Central memory CD8-positive, alpha-beta T cell (primary cell): ENCODE data around the gene RBM39.
A peak's percentile ranks its signal among the peaks of the same experiment; 100 is the strongest.
"Not testable (repeated sequence)": the region's sequence is repeated elsewhere in the genome, so short reads cannot be mapped to it uniquely, and the experiment has no call there.

ENCODE experiments used
- ATAC-seq: fragments of 150-1000 bp; cut with Tn5 transposase; replicated peaks from 2 replicates; pipeline ENCODE4 v1.10.0; 2022; ENCODE audit warnings: mild to moderate bottlenecking, moderate FRiP score, moderate number of reproducible peaks; ENCODE audit not compliant: poor library complexity, severe bottlenecking; ENCODE audit errors: extremely low read depth
- DNase-seq, 2 donors: peaks; one replicate each; pipeline ENCODE4 v3.0.0; 2021; ENCODE audit warnings: low spot score in 2 of 2
- H3K27ac Mint-ChIP-seq: one replicate; pipeline ENCODE4 v1.8.0; 2022; ENCODE audit warnings: low read depth, mild to moderate bottlenecking, moderate library complexity, mixed read lengths
- H3K27me3 Mint-ChIP-seq: one replicate; pipeline ENCODE4 v1.8.0; 2022; ENCODE audit warnings: mixed read lengths
- H3K36me3 Mint-ChIP-seq: one replicate; pipeline ENCODE4 v1.8.0; 2022; ENCODE audit warnings: mild to moderate bottlenecking, moderate library complexity, mixed read lengths; ENCODE audit not compliant: insufficient read depth
- H3K4me1 Mint-ChIP-seq: one replicate; pipeline ENCODE4 v1.8.0; 2022; ENCODE audit warnings: mixed read lengths
- H3K4me3 Mint-ChIP-seq: one replicate; pipeline ENCODE4 v1.8.0; 2022; ENCODE audit warnings: mild to moderate bottlenecking, moderate library complexity, mixed read lengths
- H3K9me3 Mint-ChIP-seq: one replicate; pipeline ENCODE4 v1.8.0; 2022; ENCODE audit warnings: mixed read lengths

RBM39 gene

DNA sequence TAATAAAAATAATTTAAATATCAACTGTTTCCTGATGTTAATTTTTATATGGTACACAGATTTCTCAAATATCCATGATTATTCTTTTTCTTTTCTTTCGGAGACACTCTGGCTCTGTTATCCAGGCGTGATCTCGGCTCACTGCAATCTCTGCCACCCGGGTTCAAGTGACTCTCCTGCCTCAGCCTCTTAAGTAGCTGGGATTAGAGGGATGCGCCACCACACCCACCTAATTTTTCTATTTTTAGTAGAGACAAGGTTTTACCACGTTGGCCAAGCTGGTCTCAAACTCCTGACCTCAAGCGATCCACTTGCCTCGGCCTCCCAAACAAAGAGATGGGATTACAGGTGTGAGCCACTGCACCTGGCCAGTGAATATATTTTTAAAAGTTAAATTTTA is 22.3 kb downstream of the RBM39 start:
- no peak for ATAC-seq
- DNase-seq: no peak
- no peak overlapping the region for H3K27ac Mint-ChIP-seq
- H3K9me3 Mint-ChIP-seq: no peaks in the 10 kb centered on the region
- no peak overlapping the region for H3K4me3 Mint-ChIP-seq
- H3K36me3 Mint-ChIP-seq: peaks cover 97% of the 10 kb centered on the region
- peaks cover 49% of the 10 kb centered on the region for H3K4me1 Mint-ChIP-seq
- H3K27me3 Mint-ChIP-seq: no peaks in the 10 kb centered on the region

- H3K4me3 Mint-ChIP-seq: no peak overlapping the region
- ATAC-seq (no peak), DNase-seq (no peak)
- H3K4me1 Mint-ChIP-seq: peaks cover 46% of the 10 kb centered on the region
- peak overlapping the region; percentile 64 for H3K27ac Mint-ChIP-seq
- no peaks in the 10 kb centered on the region for H3K27me3 Mint-ChIP-seq
- H3K9me3 Mint-ChIP-seq: no peaks in the 10 kb centered on the region
- peaks cover 96% of the 10 kb centered on the region for H3K36me3 Mint-ChIP-seq
Measured at GRCh38 chr20:35718972-35719635, 23.0 kb downstream of the RBM39 start.

GRCh38 chr20:35718321-35718720 is 23.7 kb downstream of the RBM39 start:
- Mint-ChIP-seq H3K4me3 (peak overlapping the region; percentile 9), H3K27ac (peak overlapping the region; percentile 91), H3K36me3 (peaks cover 96% of the 10 kb centered on the region), H3K4me1 (peaks cover 47% of the 10 kb centered on the region)
- not testable (repeated sequence) for DNase-seq, H3K27me3 Mint-ChIP-seq, H3K9me3 Mint-ChIP-seq, ATAC-seq

GRCh38 chr20:35716330-35716729 is 25.7 kb downstream of the RBM39 start:
- H3K27ac Mint-ChIP-seq: no peak overlapping the region
- DNase-seq (no peak), ATAC-seq (no peak)
- H3K36me3 Mint-ChIP-seq: peaks cover 96% of the 10 kb centered on the region
- H3K9me3 Mint-ChIP-seq: no peaks in the 10 kb centered on the region
- H3K27me3 Mint-ChIP-seq: no peaks in the 10 kb centered on the region
- peaks cover 39% of the 10 kb centered on the region for H3K4me1 Mint-ChIP-seq
- H3K4me3 Mint-ChIP-seq: no peak overlapping the region

DNA sequence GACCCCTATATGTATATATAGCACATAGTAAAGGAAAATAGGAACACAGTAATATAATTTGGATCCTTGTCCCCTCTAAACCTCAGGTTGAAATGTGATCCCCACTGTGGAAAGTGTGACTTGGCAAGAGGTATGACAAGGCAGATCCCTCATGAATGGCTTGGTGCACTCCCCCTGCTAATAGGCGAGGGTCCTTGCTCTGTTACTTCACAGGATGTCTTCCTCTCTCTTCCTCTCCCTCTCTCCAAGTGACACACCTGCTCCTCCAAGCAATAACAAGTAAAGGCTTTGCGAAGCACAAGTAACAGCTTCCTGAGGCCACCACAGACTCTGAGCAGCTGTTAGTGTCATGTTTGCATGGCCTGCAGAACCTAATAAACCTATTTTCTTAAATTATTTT is 26.4 kb downstream of the RBM39 start:
- H3K27ac Mint-ChIP-seq: peak overlapping the region; percentile 38
- H3K27me3 Mint-ChIP-seq: no peaks in the 10 kb centered on the region
- no peaks in the 10 kb centered on the region for H3K9me3 Mint-ChIP-seq
- ATAC-seq: no peak
- H3K4me1 Mint-ChIP-seq: peaks cover 43% of the 10 kb centered on the region
- DNase-seq: no peak
- H3K36me3 Mint-ChIP-seq: peaks cover 96% of the 10 kb centered on the region
- H3K4me3 Mint-ChIP-seq: no peak overlapping the region

DNA sequence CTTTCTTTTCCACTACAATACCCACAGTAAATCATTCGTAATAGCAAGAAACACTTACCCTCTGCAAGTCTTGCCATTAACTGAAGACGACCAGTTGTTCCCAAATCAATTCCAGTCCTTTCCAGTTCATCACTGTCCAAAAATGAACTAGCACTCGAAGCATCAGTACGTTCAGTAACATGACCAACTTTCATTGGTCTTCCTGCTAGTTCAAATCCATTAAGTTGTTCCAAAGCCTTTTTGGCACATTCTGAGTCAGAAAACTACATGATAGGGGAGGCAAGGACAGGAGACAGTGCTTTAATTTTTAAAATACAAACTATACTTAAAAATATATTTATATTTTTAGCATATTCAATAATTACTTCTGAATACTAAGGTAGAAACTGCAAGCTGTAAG is 27.9 kb downstream of the RBM39 start:
- Mint-ChIP-seq H3K27ac (peak overlapping the region; percentile 25), H3K9me3 (no peaks in the 10 kb centered on the region), H3K36me3 (peaks cover 94% of the 10 kb centered on the region), H3K4me1 (peaks cover 45% of the 10 kb centered on the region), H3K27me3 (no peaks in the 10 kb centered on the region), H3K4me3 (no peak overlapping the region)
- DNase-seq (no peak), ATAC-seq (no peak)

DNA sequence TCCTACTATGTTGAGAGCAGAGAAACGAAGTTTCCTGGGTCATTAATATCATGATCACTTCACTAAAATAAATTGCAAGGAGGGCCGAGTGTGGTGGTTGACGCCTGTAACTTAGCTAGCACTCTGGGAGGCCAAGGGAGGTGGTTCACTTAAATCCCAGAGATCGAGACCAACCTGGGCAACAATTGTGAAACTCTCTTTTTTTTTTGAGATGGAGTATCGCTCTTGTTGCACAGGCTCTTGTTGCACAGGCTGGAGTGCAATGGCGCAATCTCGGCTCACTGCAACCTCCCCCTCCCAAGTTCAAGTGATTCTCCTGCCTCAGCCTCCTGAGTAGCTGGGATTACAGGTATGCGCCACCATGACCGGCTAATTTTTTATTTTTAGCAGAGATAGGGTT is 28.9 kb downstream of the RBM39 start:
- DNase-seq, H3K27me3 Mint-ChIP-seq, H3K4me3 Mint-ChIP-seq, H3K9me3 Mint-ChIP-seq, H3K27ac Mint-ChIP-seq, ATAC-seq: not testable (repeated sequence)
- H3K4me1 Mint-ChIP-seq: peaks cover 49% of the 10 kb centered on the region
- H3K36me3 Mint-ChIP-seq: peaks cover 93% of the 10 kb centered on the region

DNA sequence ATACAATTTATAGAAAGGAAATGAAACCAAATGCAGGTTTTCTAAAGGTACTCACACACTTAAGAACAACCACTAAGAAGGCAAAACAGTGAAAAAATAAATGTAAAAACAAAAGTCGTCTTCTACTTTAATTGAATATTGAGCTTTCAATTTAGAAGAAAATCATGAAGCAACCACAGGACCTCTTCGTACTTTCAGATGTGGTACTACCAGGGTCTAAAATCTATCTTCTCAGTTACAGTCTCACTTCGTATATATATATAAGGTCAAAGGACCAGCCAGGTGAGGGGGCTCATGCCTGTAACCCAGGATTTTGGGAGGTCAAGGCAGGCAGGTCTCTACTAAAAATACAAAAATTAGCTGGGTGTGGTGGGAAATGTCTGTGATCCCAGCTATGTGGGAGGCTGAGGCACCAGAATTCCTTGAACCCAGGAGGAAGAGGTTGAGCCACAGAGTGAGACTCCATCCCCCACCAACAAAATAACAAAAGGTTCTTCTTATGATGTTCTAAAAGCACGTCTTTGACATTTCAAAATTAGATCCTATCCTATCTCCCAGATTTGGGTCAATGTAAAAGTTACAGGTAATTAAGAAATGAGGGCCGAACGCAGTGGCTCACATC is 30.4 kb downstream of the RBM39 start:
- Mint-ChIP-seq H3K4me3 (peak overlapping the region; percentile 51), H3K27me3 (no peaks in the 10 kb centered on the region), H3K9me3 (no peaks in the 10 kb centered on the region), H3K36me3 (peaks cover 84% of the 10 kb centered on the region), H3K27ac (peak overlapping the region; percentile 57), H3K4me1 (peaks cover 46% of the 10 kb centered on the region)
- no peak for DNase-seq
- ATAC-seq: no peak

DNA sequence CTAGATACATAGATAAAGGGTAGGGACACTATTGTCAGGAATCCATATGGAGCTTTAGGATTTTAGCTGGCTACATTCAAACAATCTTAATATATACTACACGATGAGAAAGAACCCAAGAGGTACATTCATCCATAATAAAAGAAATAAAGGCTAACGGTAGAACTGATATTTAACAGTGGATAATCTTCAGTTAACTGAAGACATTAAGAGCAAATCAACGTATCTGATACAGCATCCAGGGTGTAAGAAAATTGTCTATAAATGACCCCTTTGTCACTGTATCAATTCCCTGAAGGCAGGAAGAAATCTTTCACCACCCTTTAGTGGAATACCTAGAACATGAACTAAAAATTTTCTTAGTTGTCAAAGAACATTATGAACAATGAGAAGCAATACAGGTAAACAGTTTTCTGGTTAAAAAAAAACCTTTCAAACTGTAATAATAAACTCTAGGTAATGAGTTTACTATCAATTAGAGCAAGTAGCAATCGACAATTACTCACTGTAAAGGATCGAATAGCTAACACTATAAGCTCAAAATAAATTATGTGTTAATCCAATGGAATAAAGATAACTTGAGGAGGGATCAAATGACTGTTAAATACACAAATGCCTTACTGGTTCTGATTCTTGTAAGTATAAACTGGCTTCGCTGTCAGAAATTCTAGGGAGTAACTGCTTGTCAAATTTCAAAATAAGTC is 31.0 kb downstream of the RBM39 start:
- Mint-ChIP-seq H3K4me3 (peak overlapping the region; percentile 51), H3K9me3 (no peaks in the 10 kb centered on the region), H3K27ac (peak overlapping the region; percentile 57), H3K36me3 (peaks cover 85% of the 10 kb centered on the region), H3K27me3 (no peaks in the 10 kb centered on the region), H3K4me1 (peaks cover 46% of the 10 kb centered on the region)
- no peak for DNase-seq
- no peak for ATAC-seq

DNA sequence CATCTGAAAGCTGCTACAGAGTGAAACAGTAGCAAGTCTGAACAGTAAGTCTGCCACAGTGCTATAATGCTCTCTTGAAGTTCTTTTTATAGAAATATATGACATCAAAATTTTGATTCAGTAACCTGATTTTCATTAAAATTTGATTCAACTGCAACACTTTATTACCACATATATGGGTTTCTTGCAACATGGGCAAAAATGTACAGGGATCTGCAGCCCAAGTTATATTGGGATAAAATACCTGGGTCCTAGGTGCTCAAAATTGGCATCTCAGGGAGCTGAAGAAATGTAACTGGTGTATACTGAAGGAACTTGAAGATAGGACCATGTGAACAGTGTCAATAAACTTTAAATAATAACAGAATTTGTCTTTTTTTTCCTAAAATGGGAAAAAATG is 32.0 kb downstream of the RBM39 start:
- peaks cover 85% of the 10 kb centered on the region for H3K36me3 Mint-ChIP-seq
- no peaks in the 10 kb centered on the region for H3K27me3 Mint-ChIP-seq
- DNase-seq: no peak
- no peak for ATAC-seq
- no peak overlapping the region for H3K4me3 Mint-ChIP-seq
- peaks cover 39% of the 10 kb centered on the region for H3K4me1 Mint-ChIP-seq
- H3K27ac Mint-ChIP-seq: no peak overlapping the region
- no peaks in the 10 kb centered on the region for H3K9me3 Mint-ChIP-seq

- Mint-ChIP-seq H3K4me1 (peaks cover 42% of the 10 kb centered on the region), H3K9me3 (no peaks in the 10 kb centered on the region)
Measured at GRCh38 chr20:35709259-35709658, 32.8 kb downstream of the RBM39 start.

GRCh38 chr20:35708502-35708901 is 33.6 kb downstream of the RBM39 start:
- no peaks in the 10 kb centered on the region for H3K27me3 Mint-ChIP-seq
- H3K36me3 Mint-ChIP-seq: peaks cover 86% of the 10 kb centered on the region
- DNase-seq: no peak
- no peaks in the 10 kb centered on the region for H3K9me3 Mint-ChIP-seq
- no peak overlapping the region for H3K27ac Mint-ChIP-seq
- no peak overlapping the region for H3K4me3 Mint-ChIP-seq
- H3K4me1 Mint-ChIP-seq: peaks cover 42% of the 10 kb centered on the region
- ATAC-seq: no peak

More at GRCh38 chr20:35709259-35709658, 32.8 kb downstream of the RBM39 start:
- Mint-ChIP-seq H3K4me3 (no peak overlapping the region), H3K27me3 (no peaks in the 10 kb centered on the region), H3K36me3 (peaks cover 86% of the 10 kb centered on the region), H3K27ac (peak overlapping the region; percentile 41)
- no peak for DNase-seq
- ATAC-seq: no peak
